Endodermal cell (in vitro differentiated cells): ENCODE results near the gene PSMD12. TPM values are rescaled to one million over a fixed set of nuclear protein-coding genes. Genes with fewer than 3 reads are reported as not detected.
A peak's percentile ranks its signal among the peaks of the same experiment; 100 is the strongest.

ENCODE experiments used
- DNase-seq: peaks from one replicate; pipeline ENCODE4 v3.0.0-alpha.2; 2017
- H3K27ac ChIP-seq: 2 replicates; pipeline ENCODE4 v1.5.1; 2013; ENCODE audit warnings: mild to moderate bottlenecking, low read depth, low read length, moderate library complexity
- H3K27me3 ChIP-seq: 2 replicates; pipeline ENCODE4 v1.6.1; 2013; ENCODE audit warnings: mild to moderate bottlenecking, low read length, moderate library complexity; ENCODE audit not compliant: insufficient read depth, control insufficient read depth, poor library complexity, severe bottlenecking
- H3K36me3 ChIP-seq: 2 replicates; pipeline ENCODE4 v1.7.0; 2013; ENCODE audit warnings: mild to moderate bottlenecking, low read length, moderate library complexity; ENCODE audit not compliant: control insufficient read depth, insufficient read depth
- H3K4me1 ChIP-seq: one replicate; pipeline ENCODE4 v1.7.0; 2013; ENCODE audit warnings: low read length; ENCODE audit not compliant: control insufficient read depth, insufficient read depth
- H3K4me3 ChIP-seq: 2 replicates; pipeline ENCODE4 v1.5.1; 2013; ENCODE audit warnings: mild to moderate bottlenecking, low read length, moderate library complexity
- H3K9ac ChIP-seq: 2 replicates; pipeline ENCODE4 v1.6.1; 2013; ENCODE audit warnings: mild to moderate bottlenecking, low read length, moderate library complexity; ENCODE audit not compliant: poor library complexity, severe bottlenecking; ENCODE audit errors: extremely low read depth
- H3K9me3 ChIP-seq: 2 replicates; pipeline ENCODE4 v1.6.1; 2013; ENCODE audit warnings: mild to moderate bottlenecking, low read length, moderate library complexity; ENCODE audit not compliant: control insufficient read depth
- H3K27ac Mint-ChIP-seq: 2 replicates; pipeline ENCODE4 v1.8.0; 2020; ENCODE audit warnings: mixed read lengths
- H3K27me3 Mint-ChIP-seq: 2 replicates; pipeline ENCODE4 v1.8.0; 2021; ENCODE audit warnings: mild to moderate bottlenecking, mixed read lengths; ENCODE audit not compliant: insufficient read depth
- H3K36me3 Mint-ChIP-seq: 2 replicates; pipeline ENCODE4 v1.8.0; 2020; ENCODE audit warnings: low read depth, mixed read lengths
- H3K4me1 Mint-ChIP-seq: 2 replicates; pipeline ENCODE4 v1.8.0; 2020; ENCODE audit warnings: mixed read lengths
- H3K4me3 Mint-ChIP-seq: 2 replicates; pipeline ENCODE4 v1.8.0; 2020; ENCODE audit warnings: mild to moderate bottlenecking, moderate library complexity, mixed read lengths
- H3K9me3 Mint-ChIP-seq: 2 replicates; pipeline ENCODE4 v1.8.0; 2020; ENCODE audit warnings: mild to moderate bottlenecking, mixed read lengths
- CTCF ChIP-seq: fragments of 200-600 bp; sonication (generic); conservative IDR thresholded peaks from 2 replicates; pipeline ENCODE4 v1.5.0; 2021; ENCODE audit warnings: antibody characterized with exemption, mild to moderate bottlenecking
- WGBS, 2 experiments: methylation state at CpG; one replicate each; pipeline versions ENCODE4 v1.1.5 to v1.1.7; 2013; ENCODE audit warnings: missing lambda C conversion rate in 2 of 2, mixed read lengths in 1 of 2; ENCODE audit not compliant: insufficient coverage in 1 of 2, insufficient read length in 1 of 2; 5-methylcytosine and 5-hydroxymethylcytosine counted together
- total RNA-seq, 2 donors: library from RNA; stranded (reverse); fragmentation: NEBNext Ultra II Directional in 1 of 2; extraction: Animal tissue kit (Norgen Biotek cat#: 25700) in 1 of 2; gene quantifications; 2 replicates in 1 of 2; 3 replicates in 1 of 2; pipeline ENCODE4 v1.2.1, GENCODE V29; 2021

The PSMD12 gene
- total RNA-seq, 2 donors from 2014 or later: 70.9 to 71.7 TPM

GRCh38 chr17:67326440-67326839 lies 39.9 kb downstream of the PSMD12 start:
- Histone ChIP-seq H3K9me3 (no peaks in the 10 kb centered on the region), H3K4me1 (no peaks in the 10 kb centered on the region), H3K27me3 (no peaks in the 10 kb centered on the region), H3K27ac (no peak overlapping the region), H3K9ac (no peak overlapping the region), H3K36me3 (no peaks in the 10 kb centered on the region), H3K4me3 (no peak overlapping the region)
- Mint-ChIP-seq H3K36me3 (peaks cover 2% of the 10 kb centered on the region), H3K27me3 (no peaks in the 10 kb centered on the region), H3K4me3 (no peak overlapping the region), H3K27ac (no peak overlapping the region), H3K4me1 (peaks cover 14% of the 10 kb centered on the region), H3K9me3 (peaks cover 30% of the 10 kb centered on the region)
- no peak for TF ChIP-seq CTCF
- WGBS, 2 experiments: 95% methylated on average over 3 of the region's 3 CpGs; no CpG with 5 or more reads in 1 of the 2 experiments
- DNase-seq: peak; percentile 28

GRCh38 chr17:67324330-67324729 lies 42.0 kb downstream of the PSMD12 start:
- peak; percentile 58 for DNase-seq
- Histone ChIP-seq H3K4me3 (no peak overlapping the region), H3K4me1 (no peaks in the 10 kb centered on the region), H3K27ac (no peak overlapping the region), H3K9me3 (no peaks in the 10 kb centered on the region), H3K36me3 (no peaks in the 10 kb centered on the region), H3K9ac (no peak overlapping the region), H3K27me3 (no peaks in the 10 kb centered on the region)
- Mint-ChIP-seq H3K27ac (peak overlapping the region; percentile 49), H3K4me1 (peaks cover 16% of the 10 kb centered on the region), H3K9me3 (peaks cover 17% of the 10 kb centered on the region), H3K27me3 (no peaks in the 10 kb centered on the region), H3K4me3 (no peak overlapping the region), H3K36me3 (peaks cover 2% of the 10 kb centered on the region)
- WGBS, 2 experiments: 83 to 92% methylated on average over 1 to 2 of the region's 2 CpGs
- no peak for TF ChIP-seq CTCF

- TF ChIP-seq CTCF: no peak
- H3K4me3 ChIP-seq: no peak overlapping the region
Measured at GRCh38 chr17:67323445-67323844, 42.9 kb downstream of the PSMD12 start.

More at GRCh38 chr17:67323445-67323844, 42.9 kb downstream of the PSMD12 start:
- H3K9me3 Mint-ChIP-seq: peaks cover 9% of the 10 kb centered on the region
- no peaks in the 10 kb centered on the region for H3K4me1 ChIP-seq
- H3K4me1 Mint-ChIP-seq: peaks cover 16% of the 10 kb centered on the region
- H3K36me3 ChIP-seq: no peaks in the 10 kb centered on the region
- H3K27me3 ChIP-seq: no peaks in the 10 kb centered on the region
- WGBS, 2 experiments: 94 to 100% methylated on average over 2 to 3 of the region's 3 CpGs
- no peaks in the 10 kb centered on the region for H3K9me3 ChIP-seq
- DNase-seq: peak; percentile 23
- H3K36me3 Mint-ChIP-seq: peaks cover 1% of the 10 kb centered on the region
- no peaks in the 10 kb centered on the region for H3K27me3 Mint-ChIP-seq
- H3K9ac ChIP-seq: no peak overlapping the region
- H3K27ac Mint-ChIP-seq: no peak overlapping the region
- H3K4me3 Mint-ChIP-seq: no peak overlapping the region
- no peak overlapping the region for H3K27ac ChIP-seq
